ENCODE results near the gene TMEM129.

Gene TMEM129

DNA sequence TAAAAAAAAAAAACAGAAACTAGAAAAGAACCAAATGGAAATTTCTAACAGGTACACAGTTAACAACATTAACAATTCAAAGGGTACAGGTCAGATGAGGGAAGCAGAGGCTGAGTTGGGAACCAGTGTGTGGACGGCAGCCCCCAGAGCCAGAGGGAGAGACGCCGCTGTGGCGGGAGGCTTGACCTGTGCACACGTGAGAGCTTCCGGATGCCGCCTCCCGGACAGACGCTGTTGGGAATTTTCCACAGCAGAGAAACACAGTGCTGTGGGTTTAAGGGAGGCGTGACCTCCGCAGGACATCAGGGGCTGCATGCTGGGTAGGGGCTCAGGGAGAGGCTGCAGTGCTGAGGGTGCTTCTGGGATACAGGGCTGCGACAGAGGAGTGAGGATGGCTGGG is 22.4 kb upstream of the TMEM129 start:
- DNase-seq = no peak

DNA sequence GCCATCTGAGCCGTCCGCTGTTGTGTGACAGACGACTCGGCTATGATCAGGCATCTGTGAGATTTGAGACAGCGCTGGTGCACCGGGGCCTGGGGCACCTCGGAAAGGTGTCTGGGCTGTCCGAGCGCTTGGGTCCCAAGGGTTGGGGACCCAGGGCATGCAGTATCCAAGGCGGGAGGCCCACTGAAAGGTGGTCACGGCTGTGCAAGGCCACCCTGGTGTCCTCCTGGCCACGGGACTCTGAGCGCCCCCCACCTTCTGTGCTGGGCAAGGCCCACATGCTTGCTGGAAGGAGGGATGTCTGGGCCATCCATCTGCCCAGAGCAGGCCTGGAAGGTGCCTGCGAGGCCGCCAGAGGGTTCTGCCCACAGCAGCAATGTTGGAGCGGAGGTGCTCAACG is 20.1 kb upstream of the TMEM129 start:
- DNase-seq = no peak

DNA sequence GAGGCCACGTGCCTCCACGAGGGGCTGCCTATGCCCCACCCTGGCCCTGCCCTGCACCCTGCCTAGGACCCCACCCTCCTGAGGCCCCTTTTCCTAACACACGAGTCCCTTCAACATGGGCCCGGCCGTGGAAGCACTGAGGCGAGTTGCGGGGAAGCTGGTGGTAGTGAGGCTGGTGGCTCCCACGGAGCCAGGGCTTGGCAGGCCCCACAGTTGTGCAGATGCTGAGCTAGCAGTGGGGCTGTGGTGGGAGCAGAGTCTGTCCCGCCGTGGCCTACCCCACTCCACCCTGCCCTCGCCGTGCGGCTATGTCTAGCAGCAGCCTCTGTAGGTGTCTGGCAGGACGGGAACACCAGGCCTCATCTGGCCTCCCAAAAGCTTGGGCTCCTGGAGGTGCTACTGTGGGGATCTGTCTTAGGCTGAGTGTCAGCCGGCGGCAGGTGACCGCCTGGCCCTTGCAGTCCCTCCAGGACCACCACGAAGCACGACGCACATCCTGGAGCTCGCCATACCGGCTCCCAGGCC is 19.0 kb upstream of the TMEM129 start:
- no peak for DNase-seq

DNA sequence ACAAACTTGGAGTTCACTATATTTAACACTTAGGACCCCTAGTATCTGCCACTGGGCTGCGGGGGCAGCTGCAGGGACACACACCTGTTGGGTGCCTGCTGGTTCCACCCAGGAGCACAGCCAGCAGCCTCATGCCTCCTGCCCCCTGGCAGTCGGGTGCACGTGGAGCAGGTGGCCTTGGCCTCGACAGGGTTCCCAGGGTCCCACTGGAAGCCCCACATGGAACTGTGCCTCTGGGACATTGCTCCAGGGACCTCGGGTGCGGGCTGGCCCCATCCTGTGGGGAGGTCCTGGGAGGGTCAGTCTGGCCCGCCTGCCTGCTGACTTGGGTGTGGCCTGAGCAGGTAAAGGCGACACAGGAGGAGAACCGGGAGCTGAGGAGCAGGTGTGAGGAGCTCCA is 18.2 kb upstream of the TMEM129 start:
- no peak for DNase-seq

DNA sequence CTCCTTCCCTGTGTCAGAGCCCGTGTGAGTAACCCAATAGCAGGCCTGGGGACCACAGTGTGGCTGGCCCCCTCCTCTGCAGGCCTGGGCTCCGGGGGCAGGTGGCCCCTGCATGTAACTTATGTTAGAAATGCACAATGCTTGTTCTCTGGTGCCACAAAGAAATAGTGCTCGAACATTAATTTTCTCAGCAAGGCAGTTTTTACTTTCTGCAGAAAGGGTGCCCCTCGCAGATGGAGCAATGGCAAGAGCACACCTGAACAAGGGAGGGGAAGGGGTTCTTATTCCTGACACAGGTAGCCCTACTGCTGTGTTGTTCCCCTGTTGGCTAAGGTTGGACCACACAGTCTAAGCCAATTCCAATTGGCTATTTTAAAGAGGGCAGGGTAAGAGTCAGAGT is 17.3 kb upstream of the TMEM129 start:
- DNase-seq = no peak

DNA sequence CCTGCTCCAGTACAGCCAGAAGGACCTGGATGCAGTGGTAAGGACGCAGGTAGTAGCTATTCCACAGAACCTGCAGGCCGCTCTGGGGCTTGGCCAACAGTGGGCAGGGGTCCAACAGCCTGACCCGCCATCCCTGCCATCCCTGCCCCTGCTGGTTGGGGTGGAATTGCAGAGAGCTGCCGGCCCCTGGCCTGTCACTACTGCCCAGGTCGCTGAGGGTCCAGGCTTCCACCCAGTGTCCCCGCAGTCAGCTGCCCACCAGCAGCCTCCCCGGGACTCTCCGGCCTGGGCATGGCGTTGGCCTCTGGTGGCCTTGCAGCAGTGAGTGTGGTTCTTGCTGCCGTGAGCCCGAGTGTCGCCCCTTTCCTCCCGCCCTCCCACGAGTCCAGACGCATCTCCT is 16.5 kb upstream of the TMEM129 start:
- DNase-seq = no peak

DNA sequence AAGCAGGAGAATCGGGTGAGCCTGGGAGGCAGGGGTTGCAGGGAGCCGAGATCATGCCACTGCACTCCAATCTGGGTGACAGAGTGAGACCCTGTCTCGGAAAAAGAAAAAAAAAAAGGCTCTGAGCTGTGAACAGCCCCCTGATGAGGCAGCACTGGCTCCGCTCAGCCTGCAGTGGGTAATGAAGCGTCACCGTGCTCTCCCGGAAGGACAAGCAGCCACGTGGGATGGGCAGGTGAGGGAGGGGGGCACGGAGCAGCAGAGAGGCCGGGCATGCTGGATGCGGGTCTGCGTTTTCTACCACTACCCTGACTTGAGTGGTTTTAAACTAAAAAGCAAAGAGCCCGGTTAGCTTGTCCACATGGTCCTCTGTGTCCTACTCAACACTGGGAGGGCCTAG is 15.7 kb upstream of the TMEM129 start:
- no peak for DNase-seq

DNA sequence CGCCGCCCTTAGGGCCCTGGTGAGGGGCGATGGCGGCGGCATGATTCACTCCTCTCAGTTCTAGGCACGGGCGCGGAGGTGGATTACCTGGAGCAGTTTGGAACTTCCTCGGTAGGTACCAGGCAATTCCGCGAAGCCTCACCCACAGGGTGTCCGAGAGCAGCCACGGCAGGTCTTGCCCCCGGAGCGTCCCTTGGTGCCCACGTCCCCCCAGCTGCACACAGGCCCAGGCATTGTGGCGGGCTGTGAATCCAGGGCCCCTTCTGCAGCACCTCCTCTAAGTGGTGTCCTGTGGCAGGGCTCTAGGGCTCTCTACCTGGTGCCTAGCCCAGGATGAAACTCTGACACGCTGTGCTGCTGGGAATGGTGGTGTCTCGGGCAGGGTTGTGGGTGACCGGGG is 14.1 kb upstream of the TMEM129 start:
- DNase-seq = no peak

DNA sequence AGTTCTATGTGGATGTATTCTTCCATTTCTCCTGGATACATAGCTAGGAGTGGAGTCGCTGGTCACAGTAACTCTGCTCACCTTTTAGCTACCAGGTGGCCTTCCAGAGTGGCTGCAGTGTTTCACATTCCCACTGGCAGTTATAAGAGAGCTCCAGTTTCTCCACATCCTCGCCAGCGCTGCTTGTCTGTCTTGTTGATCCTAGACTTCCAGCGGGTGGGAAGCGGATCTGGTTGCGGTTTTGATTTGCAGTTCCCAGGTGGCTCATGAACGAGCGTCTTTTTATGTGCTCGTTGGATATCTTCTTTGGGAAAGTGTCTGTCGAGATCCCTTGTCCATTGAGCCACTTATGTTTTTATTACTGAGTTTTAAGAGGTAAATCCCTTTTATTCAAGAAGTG is 11.8 kb upstream of the TMEM129 start:
- DNase-seq = no peak

DNA sequence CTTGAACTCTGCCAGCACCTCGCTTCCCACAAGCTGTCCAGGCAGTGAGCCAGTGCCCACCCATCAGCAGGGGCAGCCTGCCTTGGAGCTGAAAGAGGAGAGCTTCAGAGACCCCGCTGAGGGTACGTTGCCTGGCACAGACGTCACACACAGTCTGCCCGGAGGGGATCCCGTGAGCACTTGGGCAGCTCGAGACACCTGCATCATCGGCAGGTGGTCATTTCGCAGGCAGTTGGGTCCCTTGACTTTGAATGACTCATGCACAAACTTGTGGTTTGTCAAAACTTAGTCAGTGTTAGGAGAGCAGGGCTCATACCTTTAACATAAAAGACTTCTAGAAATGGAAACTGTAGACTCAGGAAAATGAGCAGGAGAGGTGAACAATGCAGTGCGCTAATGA is 10.1 kb upstream of the TMEM129 start:
- no peak for DNase-seq

DNA sequence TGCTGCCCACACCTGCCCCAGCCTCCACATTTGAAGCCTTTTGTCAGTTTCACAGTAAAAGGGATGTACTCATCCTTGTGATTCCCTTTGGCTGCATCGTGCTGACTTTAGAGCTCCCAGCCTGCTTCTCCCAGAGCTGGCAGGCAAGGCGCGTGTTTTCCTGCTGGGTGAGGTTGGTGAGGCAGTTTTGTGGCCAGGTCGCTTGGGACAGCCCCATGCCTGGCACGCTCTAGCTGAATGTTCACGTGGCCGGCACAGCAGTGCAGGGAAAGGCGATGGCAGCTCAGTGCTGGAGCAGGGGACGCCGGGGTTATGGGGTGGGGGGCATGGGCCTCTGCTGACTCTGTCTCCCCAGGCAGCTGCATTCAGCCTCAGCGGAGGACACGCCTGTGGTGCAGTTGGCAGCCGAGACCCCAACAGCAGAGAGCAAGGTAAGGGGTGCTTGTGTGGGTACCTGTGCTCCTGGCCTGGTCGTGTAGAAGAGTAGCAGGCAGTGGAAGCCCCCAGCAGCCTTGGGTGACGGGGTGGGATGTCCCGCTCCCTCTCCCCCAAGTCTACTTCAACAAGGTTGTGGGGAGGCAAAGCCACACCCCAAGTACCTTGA is 9.5 kb upstream of the TMEM129 start:
- no peak for DNase-seq

DNA sequence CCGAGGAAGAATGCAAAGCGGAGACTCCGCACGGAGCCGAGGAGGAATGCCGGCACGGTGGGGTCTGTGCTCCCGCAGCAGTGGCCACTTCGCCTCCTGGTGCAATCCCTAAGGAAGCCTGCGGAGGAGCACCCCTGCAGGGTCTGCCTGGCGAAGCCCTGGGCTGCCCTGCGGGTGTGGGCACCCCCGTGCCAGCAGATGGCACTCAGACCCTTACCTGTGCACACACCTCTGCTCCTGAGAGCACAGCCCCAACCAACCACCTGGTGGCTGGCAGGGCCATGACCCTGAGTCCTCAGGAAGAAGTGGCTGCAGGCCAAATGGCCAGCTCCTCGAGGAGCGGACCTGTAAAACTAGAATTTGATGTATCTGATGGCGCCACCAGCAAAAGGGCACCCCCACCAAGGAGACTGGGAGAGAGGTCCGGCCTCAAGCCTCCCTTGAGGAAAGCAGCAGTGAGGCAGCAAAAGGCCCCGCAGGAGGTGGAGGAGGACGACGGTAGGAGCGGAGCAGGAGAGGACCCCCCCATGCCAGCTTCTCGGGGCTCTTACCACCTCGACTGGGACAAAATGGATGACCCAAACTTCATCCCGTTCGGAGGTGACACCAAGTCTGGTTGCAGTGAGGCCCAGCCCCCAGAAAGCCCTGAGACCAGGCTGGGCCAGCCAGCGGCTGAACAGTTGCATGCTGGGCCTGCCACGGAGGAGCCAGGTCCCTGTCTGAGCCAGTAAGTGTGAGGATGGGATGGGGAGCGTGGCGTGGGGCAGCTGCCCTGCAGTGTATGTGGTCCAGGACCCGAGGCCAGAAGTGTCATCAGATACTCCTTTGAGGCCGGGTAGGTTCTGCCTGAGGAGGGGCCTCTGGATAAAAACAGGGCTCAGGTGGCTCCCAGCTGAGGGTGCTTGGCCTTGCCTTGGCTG is 7.2 kb upstream of the TMEM129 start:
- no peak for DNase-seq

DNA sequence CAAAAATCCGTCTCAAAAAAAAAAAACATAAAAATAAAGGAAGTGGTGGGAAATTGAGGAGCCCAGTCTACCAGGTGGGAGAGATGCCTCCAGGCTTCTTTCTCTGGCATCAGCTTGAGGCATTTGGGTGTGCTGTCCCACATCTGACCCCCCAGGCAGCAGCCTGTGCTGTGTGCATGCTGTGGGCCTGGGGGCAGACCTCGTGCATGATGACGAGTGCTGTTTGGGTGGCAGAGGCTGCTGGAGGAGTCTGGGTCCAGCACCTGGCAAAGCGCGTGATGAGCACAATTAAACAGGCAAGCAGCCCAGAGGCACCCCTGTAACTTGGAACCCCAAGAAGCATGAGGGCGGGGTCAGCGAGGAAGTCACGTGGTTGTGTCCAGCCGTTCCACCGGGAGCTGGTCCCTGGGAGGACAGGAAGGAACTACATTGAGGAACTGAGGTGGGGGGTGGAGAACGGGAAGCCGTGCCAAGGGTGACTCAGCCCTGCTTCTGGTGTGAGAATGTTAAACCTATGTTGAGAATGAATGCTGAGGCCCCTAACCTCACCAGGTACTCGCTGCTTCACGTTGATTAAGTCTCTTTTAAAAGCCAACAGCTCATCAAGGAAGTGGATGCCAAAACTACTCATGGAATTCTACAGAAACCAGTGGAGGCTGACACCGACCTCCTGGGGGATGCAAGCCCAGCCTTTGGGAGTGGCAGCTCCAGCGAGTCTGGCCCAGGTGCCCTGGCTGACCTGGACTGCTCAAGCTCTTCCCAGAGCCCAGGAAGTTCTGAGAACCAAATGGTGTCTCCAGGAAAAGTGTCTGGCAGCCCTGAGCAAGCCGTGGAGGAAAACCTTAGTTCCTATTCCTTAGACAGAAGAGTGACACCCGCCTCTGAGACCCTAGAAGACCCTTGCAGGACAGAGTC is 6.3 kb upstream of the TMEM129 start:
- DNase-seq = no peak

DNA sequence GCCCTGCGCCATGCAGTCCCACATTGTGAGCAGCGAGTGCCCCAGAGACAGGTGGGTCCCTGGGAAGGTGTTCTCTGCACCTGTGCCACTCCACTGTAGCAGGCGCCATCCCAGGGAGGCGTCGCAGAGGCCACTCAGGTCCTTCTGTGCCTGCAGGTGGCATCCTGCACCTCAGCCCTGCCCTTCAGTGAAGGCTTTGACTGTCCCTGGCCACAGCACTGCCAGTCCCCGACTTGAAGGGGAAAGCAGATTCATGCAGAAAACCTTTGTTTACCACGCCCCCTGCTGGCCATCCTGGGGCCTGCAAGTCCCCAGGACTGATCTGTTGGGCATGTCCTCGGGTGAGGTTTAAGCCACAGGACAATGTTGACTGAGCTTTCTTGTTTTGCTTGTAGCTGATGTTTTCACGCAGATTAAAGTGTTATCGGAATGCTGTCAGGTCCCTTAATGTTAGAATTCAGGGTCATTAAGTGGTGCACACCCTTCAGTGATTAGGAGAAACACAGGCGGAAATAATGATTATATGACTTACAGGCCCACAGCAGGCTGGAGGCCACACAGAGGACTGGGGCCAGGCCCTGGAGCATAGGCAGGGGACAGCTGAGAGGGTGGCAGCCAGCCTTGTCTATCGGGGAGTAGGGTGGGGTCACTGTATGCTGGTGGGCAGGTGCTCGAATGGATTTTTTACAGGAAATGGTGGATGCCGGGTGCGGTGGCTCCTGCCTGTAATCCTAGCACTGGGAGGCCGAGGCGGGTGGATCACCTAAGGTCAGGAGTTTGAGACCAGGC is 5.2 kb upstream of the TMEM129 start:
- peak; percentile 90 for DNase-seq

DNA sequence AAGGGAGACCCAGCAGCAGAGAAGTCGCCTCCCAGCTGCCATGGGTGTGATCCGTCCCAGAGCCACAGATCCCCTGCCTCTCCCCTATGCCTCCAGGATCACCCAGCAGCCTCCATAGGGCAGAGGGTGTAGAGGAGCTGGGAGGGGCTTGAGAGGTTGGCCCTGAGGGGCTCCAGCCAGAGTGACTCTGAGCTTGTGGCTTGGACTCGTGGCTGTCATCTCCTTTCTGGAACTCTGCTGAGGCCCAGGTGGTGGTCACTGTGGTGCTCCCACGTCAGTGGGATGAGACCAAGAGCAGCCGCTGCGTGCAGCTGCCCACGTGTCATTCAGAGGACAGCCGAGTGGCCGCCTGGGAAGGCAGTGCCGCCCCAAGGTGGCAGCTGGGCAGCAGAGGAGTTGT is 4.4 kb upstream of the TMEM129 start:
- DNase-seq = no peak

DNA sequence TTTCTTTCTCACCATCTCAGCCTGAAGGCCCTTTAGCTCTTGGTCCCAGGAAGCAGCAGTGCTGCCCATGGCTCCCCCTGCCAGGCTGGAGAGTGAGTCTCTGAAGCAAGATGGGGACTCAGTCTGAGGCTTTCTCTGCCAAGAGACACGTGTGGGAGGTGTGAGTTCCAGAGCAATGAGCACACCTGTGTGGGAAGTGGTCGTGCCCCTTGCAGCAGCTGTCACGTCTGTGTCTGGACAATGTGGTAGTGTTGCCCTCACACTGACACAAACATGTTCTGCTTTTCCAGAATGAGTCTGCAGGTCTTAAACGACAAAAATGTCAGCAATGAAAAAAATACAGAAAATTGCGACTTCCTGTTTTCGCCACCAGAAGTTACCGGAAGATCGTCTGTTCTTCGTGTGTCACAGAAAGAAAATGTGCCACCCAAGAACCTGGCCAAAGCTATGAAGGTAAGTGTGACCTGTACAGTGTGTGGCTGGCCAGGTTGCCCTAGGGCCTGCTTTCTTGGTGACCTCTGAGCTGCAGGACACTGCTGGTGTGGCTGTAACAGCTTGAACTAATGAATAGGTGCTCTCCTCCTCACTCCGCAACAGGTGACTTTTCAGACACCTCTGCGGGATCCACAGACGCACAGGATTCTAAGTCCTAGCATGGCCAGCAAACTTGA is 2.1 kb upstream of the TMEM129 start:
- DNase-seq = peak; percentile 66

DNA sequence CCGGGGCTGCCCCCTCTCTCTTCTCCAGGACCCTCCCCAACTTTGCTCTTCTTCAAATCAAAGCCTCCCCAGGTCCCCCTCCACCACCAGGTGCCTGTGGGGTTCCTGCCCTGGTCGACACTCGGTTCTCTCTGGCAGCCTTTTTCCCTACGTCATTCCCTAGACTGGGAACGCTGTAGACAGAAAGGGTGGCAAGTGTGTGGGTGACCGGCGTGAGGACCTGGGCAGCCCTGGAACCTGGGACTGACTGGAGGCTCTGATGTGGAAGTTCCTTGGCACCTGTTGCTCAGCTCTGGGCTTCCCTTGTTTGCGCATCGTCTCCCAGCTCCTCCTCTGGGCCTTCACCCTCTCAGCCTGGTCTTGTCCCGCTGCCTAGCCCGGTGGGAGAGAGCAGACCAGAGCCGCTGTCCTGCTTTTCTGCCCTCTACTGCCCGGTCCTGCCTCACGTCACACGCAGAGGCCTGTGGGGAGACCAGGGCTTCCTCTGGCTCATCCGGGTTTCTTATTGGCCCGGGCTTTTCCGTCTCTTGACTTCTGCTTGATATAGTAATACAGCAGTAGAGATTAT is 1.5 kb upstream of the TMEM129 start:
- DNase-seq = no peak

DNA sequence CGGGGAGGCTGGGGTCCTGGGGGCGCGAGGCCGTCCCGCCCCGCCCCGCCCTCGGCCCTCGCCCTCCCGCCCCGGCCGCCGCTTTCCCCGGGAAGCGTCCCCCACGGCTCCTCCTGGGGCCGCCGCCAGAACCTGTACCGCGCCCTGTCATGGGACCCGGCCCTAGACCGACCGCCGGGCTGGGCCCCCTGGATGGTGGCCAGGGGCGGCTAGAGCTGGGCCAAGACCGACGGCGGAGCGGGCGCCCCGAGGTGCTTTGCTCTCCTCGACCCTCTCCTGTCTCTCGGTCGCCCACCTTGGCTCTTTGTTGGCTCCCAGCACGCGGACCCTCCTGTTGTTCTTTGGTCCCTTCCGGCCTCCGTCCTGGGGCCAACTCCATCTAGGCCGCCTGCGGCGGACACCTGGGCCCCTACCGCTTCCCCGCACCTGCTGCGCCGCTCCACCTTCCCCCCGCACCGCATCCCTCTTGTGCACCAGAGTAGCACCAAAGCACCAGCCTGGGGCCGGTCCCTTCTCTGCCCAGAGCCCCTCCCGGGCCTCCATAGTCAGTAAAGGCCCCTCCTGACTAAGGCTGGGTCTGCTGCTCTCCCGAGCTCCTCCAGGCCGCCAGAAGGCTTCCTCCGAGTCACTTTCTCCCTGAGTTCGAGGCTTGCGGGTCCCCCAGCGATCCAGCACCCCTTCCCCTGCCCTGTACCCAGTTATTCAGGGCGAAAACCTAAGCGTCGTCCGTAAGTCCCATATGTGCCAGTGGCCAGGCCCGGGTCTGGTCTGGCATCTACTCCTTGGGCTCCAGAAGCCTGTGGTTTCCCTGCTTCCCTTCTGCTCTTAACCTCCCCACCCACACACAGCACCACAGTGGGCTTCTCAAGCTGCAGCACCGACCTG is 785 bp upstream of the TMEM129 start:
- no peak for DNase-seq

DNA sequence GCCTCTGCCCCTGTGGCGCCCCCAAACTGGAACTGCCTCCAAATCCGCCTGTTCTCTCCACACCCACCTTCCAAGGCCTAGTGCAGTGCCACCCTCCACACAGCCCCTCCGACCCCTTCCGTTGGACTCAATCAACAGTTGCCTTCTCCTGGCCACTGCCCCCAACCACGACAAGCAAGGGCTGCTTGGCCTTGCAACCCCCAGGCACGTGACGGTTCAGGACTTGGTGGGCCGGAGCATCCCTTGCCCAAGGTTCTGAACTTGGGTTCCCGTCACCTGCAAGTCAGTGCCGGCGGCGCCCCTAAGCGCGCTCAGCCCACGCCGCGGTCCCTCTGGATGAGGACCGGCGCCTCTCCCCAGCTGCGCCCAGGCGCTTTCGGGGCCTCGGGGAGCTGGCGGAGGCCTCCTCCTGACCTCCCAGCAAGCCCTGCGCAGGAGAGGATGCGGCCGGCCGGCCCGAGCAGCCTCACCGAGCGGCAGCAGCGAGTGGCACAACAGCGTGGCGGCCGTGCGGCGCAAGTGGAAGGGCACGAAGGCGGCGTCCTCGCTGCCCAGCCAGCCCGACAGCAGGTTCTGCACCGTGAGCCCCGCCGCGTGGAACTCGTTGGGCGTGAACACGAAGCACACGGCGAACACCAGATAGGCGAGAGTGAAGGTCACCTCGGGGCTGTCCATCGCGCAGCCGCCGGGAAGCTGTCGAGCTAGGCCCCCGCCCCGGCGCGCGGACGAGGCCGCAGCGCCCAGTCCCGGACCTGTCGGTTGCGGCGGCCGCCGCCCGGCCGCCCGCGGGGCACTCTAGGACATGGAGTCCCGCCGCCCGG is 750 bp downstream of the TMEM129 start:
- DNase-seq = peak; percentile 46

All from activated naive CD4-positive, alpha-beta T cell treated with Interleukin-2 at 50 U/mL for 16 hours (primary cell).